Frontal cortex (tissue), 4 donors: ENCODE measurements around the gene KRT8. TPM values are rescaled to one million over a fixed set of nuclear protein-coding genes. Genes with fewer than 3 reads are reported as not detected.
A peak's percentile ranks its signal among the peaks of the same experiment; 100 is the strongest.

Experiments
- DNase-seq, 2 donors: peaks; one replicate each; pipeline ENCODE4 v3.0.0; 2012; ENCODE audit warnings: low spot score in 2 of 2
- FAIRE-seq: peaks from 2 replicates; lab custom pipeline; 2012; peaks lifted over from hg19 to GRCh38; lab: Jason Lieb, UNC
- total RNA-seq: library from RNA; depleted of rRNA; stranded (reverse); fragments of >200 nt; gene quantifications from one replicate; pipeline ENCODE4 v1.2.3, GENCODE V29; 2014
- donor health status: control.
- donor health status: control.
- donor health status: control.

The KRT8 gene
- total RNA-seq, 1 donor from 2014 or later = not detected

GRCh38 chr12:52878507-52879393 lies 26.1 kb downstream of the KRT8 start:
- DNase-seq (no peak), FAIRE-seq (no peak)

- no peak for DNase-seq
- FAIRE-seq = no peak
Measured at GRCh38 chr12:52877242-52877641, 27.6 kb downstream of the KRT8 start.

GRCh38 chr12:52876372-52876771 lies 28.5 kb downstream of the KRT8 start:
- DNase-seq (peak in 1 of 2 donors; percentile 36), FAIRE-seq (no peak)

GRCh38 chr12:52874573-52875435 lies 30.1 kb downstream of the KRT8 start:
- no peak for FAIRE-seq
- no peak for DNase-seq

- FAIRE-seq (no peak), DNase-seq (peak; percentile 63 to 87)
Measured at GRCh38 chr12:52873832-52874572, 30.9 kb downstream of the KRT8 start.

GRCh38 chr12:52873513-52873831 lies 31.4 kb downstream of the KRT8 start:
- FAIRE-seq = no peak
- DNase-seq = no peak

GRCh38 chr12:52872644-52873389 lies 32.1 kb downstream of the KRT8 start:
- DNase-seq (no peak), FAIRE-seq (no peak)

- FAIRE-seq (no peak), DNase-seq (no peak)
Measured at GRCh38 chr12:52871291-52872039, 33.4 kb downstream of the KRT8 start.

- DNase-seq (peak; percentile 52 to 70), FAIRE-seq (no peak)
Measured at GRCh38 chr12:52870361-52871290, 34.2 kb downstream of the KRT8 start.

GRCh38 chr12:52867642-52868041 lies 37.2 kb downstream of the KRT8 start:
- DNase-seq (peak in 1 of 2 donors; percentile 28), FAIRE-seq (no peak)

- FAIRE-seq (no peak), DNase-seq (no peak)
Measured at GRCh38 chr12:52867152-52867551, 37.7 kb downstream of the KRT8 start.

GRCh38 chr12:52865090-52865944 lies 39.6 kb downstream of the KRT8 start:
- DNase-seq = peak; percentile 36 to 71
- FAIRE-seq = no peak

GRCh38 chr12:52862023-52862422 lies 42.9 kb downstream of the KRT8 start:
- FAIRE-seq (no peak), DNase-seq (no peak)

- DNase-seq = no peak
- FAIRE-seq = no peak
Measured at GRCh38 chr12:52861511-52861910, 43.4 kb downstream of the KRT8 start.

GRCh38 chr12:52860102-52860823 lies 44.6 kb downstream of the KRT8 start:
- DNase-seq = no peak
- no peak for FAIRE-seq

- DNase-seq (no peak), FAIRE-seq (no peak)
Measured at GRCh38 chr12:52857500-52857899, 47.4 kb downstream of the KRT8 start.
